Activated naive CD4-positive, alpha-beta T cell treated with anti-CD3 and anti-CD28 coated beads, Interleukin-2, amount 10 ng/mL, durations not matched to agents 7 days and 5 days (primary cell): Measurements from ENCODE around the gene IGSF23.
"Not testable (repeated sequence)": the region's sequence is repeated elsewhere in the genome, so short reads cannot be mapped to it uniquely, and the experiment has no call there.

Source experiments
- CTCF ChIA-PET: fragments of 350-600 bp; sonication (Branson Sonifier 250); formaldehyde crosslinking; loops from one replicate; lab custom pipeline; 2021; ENCODE audit warnings: antibody characterized with exemption; lab: Charles Lee
- DNase-seq: peaks from one replicate; pipeline ENCODE4 v3.0.0-alpha.2; 2020
- H3K27ac Mint-ChIP-seq: one replicate; pipeline ENCODE4 v1.8.0; 2021; ENCODE audit warnings: mild to moderate bottlenecking, moderate library complexity, mixed read lengths
- H3K27me3 Mint-ChIP-seq: one replicate; pipeline ENCODE4 v1.8.0; 2021; ENCODE audit warnings: mild to moderate bottlenecking, mixed read lengths
- H3K36me3 Mint-ChIP-seq: one replicate; pipeline ENCODE4 v1.8.0; 2021; ENCODE audit warnings: mixed read lengths
- H3K4me1 Mint-ChIP-seq: one replicate; pipeline ENCODE4 v1.8.0; 2021; ENCODE audit warnings: mixed read lengths
- H3K4me3 Mint-ChIP-seq: one replicate; pipeline ENCODE4 v1.8.0; 2021; ENCODE audit warnings: mild to moderate bottlenecking, moderate library complexity, mixed read lengths
- H3K9me3 Mint-ChIP-seq: one replicate; pipeline ENCODE4 v1.8.0; 2021; ENCODE audit warnings: mixed read lengths

IGSF23 gene

GRCh38 chr19:44631611-44632010 is 18.2 kb downstream of the IGSF23 start:
- peaks cover 26% of the 10 kb centered on the region for H3K27me3 Mint-ChIP-seq
- H3K9me3 Mint-ChIP-seq, DNase-seq, H3K36me3 Mint-ChIP-seq, CTCF ChIA-PET, H3K27ac Mint-ChIP-seq, H3K4me3 Mint-ChIP-seq, H3K4me1 Mint-ChIP-seq: not testable (repeated sequence)

- CTCF ChIA-PET, H3K36me3 Mint-ChIP-seq, H3K9me3 Mint-ChIP-seq, H3K4me1 Mint-ChIP-seq, H3K4me3 Mint-ChIP-seq, DNase-seq, H3K27ac Mint-ChIP-seq: not testable (repeated sequence)
- peaks cover 21% of the 10 kb centered on the region for H3K27me3 Mint-ChIP-seq
These were observed 20.7 kb downstream of the IGSF23 start for GRCh38 chr19:44634058-44634457.

GRCh38 chr19:44634785-44635184 is 21.4 kb downstream of the IGSF23 start:
- Mint-ChIP-seq H3K27me3 (peaks cover 21% of the 10 kb centered on the region), H3K9me3 (no peaks in the 10 kb centered on the region), H3K36me3 (no peaks in the 10 kb centered on the region), H3K27ac (no peak overlapping the region), H3K4me1 (no peaks in the 10 kb centered on the region), H3K4me3 (no peak overlapping the region)
- DNase-seq: no peak
- CTCF ChIA-PET: interaction anchor here (0.9 kb wide), 1 partner anchor 46 kb away, joined by 3 read pairs; no protein-coding TSS in a partner anchor

- Mint-ChIP-seq H3K36me3 (no peaks in the 10 kb centered on the region), H3K9me3 (no peaks in the 10 kb centered on the region), H3K27ac (no peak overlapping the region), H3K27me3 (peaks cover 21% of the 10 kb centered on the region), H3K4me1 (no peaks in the 10 kb centered on the region), H3K4me3 (no peak overlapping the region)
- no peak for DNase-seq
- CTCF ChIA-PET: interaction anchor here (0.9 to 1.2 kb wide), 3 partner anchors 12 to 47 kb away, joined by 3 to 4 read pairs (median 3); no protein-coding TSS in a partner anchor
These were observed 22.4 kb downstream of the IGSF23 start for GRCh38 chr19:44635581-44636438.

- CTCF ChIA-PET: interaction anchor here (1.1 to 1.2 kb wide), 2 partner anchors 13 to 20 kb away, joined by 3 to 4 read pairs; no protein-coding TSS in a partner anchor
- Mint-ChIP-seq H3K27me3 (peaks cover 29% of the 10 kb centered on the region), H3K4me1 (no peaks in the 10 kb centered on the region), H3K36me3 (no peaks in the 10 kb centered on the region), H3K4me3 (no peak overlapping the region), H3K27ac (no peak overlapping the region), H3K9me3 (no peaks in the 10 kb centered on the region)
- no peak for DNase-seq
These were observed 23.4 kb downstream of the IGSF23 start for GRCh38 chr19:44636439-44637389.

GRCh38 chr19:44637390-44637764 is 24.0 kb downstream of the IGSF23 start:
- no peak overlapping the region for H3K27ac Mint-ChIP-seq

GRCh38 chr19:44640518-44640917 is 27.2 kb downstream of the IGSF23 start:
- CTCF ChIA-PET: no interaction called here
- peaks cover 3% of the 10 kb centered on the region for H3K4me1 Mint-ChIP-seq
- H3K9me3 Mint-ChIP-seq: no peaks in the 10 kb centered on the region
- H3K4me3 Mint-ChIP-seq: no peak overlapping the region
- no peak for DNase-seq
- no peaks in the 10 kb centered on the region for H3K36me3 Mint-ChIP-seq
- no peak overlapping the region for H3K27ac Mint-ChIP-seq
- peaks cover 39% of the 10 kb centered on the region for H3K27me3 Mint-ChIP-seq

More at GRCh38 chr19:44637390-44637764, 24.0 kb downstream of the IGSF23 start:
- H3K36me3 Mint-ChIP-seq: no peaks in the 10 kb centered on the region
- H3K4me3 Mint-ChIP-seq: no peak overlapping the region
- CTCF ChIA-PET: no interaction called here
- H3K4me1 Mint-ChIP-seq: no peaks in the 10 kb centered on the region
- H3K9me3 Mint-ChIP-seq: no peaks in the 10 kb centered on the region
- DNase-seq: no peak
- H3K27me3 Mint-ChIP-seq: peaks cover 36% of the 10 kb centered on the region

- Mint-ChIP-seq H3K9me3 (no peaks in the 10 kb centered on the region), H3K27me3 (peaks cover 35% of the 10 kb centered on the region), H3K4me1 (peaks cover 3% of the 10 kb centered on the region), H3K36me3 (no peaks in the 10 kb centered on the region), H3K27ac (no peak overlapping the region), H3K4me3 (no peak overlapping the region)
- no peak for DNase-seq
- CTCF ChIA-PET: no interaction called here
These were observed 28.3 kb downstream of the IGSF23 start for GRCh38 chr19:44641501-44642265.

- Mint-ChIP-seq H3K36me3 (no peaks in the 10 kb centered on the region), H3K4me1 (peaks cover 3% of the 10 kb centered on the region), H3K27ac (no peak overlapping the region), H3K27me3 (peaks cover 35% of the 10 kb centered on the region), H3K9me3 (no peaks in the 10 kb centered on the region), H3K4me3 (no peak overlapping the region)
- no peak for DNase-seq
- CTCF ChIA-PET: no interaction called here
These were observed 29.0 kb downstream of the IGSF23 start for GRCh38 chr19:44642377-44642776.

- Mint-ChIP-seq H3K27ac (no peak within 1 kb of the TSS), H3K4me3 (peak within 1 kb of the TSS; percentile 76), H3K36me3 (no peaks in the 10 kb centered on the region), H3K4me1 (peaks cover 3% of the 10 kb centered on the region), H3K9me3 (no peaks in the 10 kb centered on the region), H3K27me3 (peaks cover 35% of the 10 kb centered on the region)
- peak; percentile 40 for DNase-seq
- CTCF ChIA-PET: interaction anchor here (0.8 to 1.0 kb wide), 2 partner anchors 9 to 13 kb away, joined by 3 to 4 read pairs; no protein-coding TSS in a partner anchor
These were observed 30.4 kb downstream of the IGSF23 start, which contains the start of gene PVR for GRCh38 chr19:44643605-44644401. PVR (plus strand) TSS chr19:44643910; CDS start chr19:44644097, 187 bp downstream.

GRCh38 chr19:44644402-44645016 is 31.1 kb downstream of the IGSF23 start:
- H3K4me3 Mint-ChIP-seq: peak overlapping the region; percentile 76
- CTCF ChIA-PET: interaction anchor here (1.0 kb wide), 1 partner anchor 13 kb away, joined by 4 read pairs; no protein-coding TSS in a partner anchor
- no peaks in the 10 kb centered on the region for H3K9me3 Mint-ChIP-seq
- H3K4me1 Mint-ChIP-seq: peaks cover 3% of the 10 kb centered on the region
- no peak overlapping the region for H3K27ac Mint-ChIP-seq
- H3K27me3 Mint-ChIP-seq: peaks cover 35% of the 10 kb centered on the region
- DNase-seq: peak; percentile 22
- H3K36me3 Mint-ChIP-seq: no peaks in the 10 kb centered on the region

GRCh38 chr19:44645407-44646048 is 32.2 kb downstream of the IGSF23 start:
- Mint-ChIP-seq H3K27ac (no peak overlapping the region), H3K9me3 (no peaks in the 10 kb centered on the region), H3K4me3 (no peak overlapping the region), H3K4me1 (peaks cover 3% of the 10 kb centered on the region), H3K27me3 (peaks cover 35% of the 10 kb centered on the region), H3K36me3 (no peaks in the 10 kb centered on the region)
- DNase-seq: no peak
- CTCF ChIA-PET: no interaction called here
